B cell (primary cell): ENCODE measurements around the gene TJP3.

ENCODE experiments used
- EZH2 ChIP-seq: IDR thresholded peaks from 2 replicates; pipeline ENCODE4 v1.6.1; 2012; ENCODE audit warnings: borderline replicate concordance, low read depth, mild to moderate bottlenecking, moderate library complexity, low read length; ENCODE audit not compliant: insufficient read depth, poor library complexity, severe bottlenecking
- TF ChIP-seq, protein P1 (sequence below): fragments of 200-600 bp; IDR thresholded peaks from one replicate; pipeline ENCODE4 v1.8.0; 2022; ENCODE audit warnings: antibody characterized with exemption, mild to moderate bottlenecking

GRCh38 chr19:3784607-3785450 is 76.6 kb downstream of the TJP3 start:
- TF ChIP-seq, protein P1, sequence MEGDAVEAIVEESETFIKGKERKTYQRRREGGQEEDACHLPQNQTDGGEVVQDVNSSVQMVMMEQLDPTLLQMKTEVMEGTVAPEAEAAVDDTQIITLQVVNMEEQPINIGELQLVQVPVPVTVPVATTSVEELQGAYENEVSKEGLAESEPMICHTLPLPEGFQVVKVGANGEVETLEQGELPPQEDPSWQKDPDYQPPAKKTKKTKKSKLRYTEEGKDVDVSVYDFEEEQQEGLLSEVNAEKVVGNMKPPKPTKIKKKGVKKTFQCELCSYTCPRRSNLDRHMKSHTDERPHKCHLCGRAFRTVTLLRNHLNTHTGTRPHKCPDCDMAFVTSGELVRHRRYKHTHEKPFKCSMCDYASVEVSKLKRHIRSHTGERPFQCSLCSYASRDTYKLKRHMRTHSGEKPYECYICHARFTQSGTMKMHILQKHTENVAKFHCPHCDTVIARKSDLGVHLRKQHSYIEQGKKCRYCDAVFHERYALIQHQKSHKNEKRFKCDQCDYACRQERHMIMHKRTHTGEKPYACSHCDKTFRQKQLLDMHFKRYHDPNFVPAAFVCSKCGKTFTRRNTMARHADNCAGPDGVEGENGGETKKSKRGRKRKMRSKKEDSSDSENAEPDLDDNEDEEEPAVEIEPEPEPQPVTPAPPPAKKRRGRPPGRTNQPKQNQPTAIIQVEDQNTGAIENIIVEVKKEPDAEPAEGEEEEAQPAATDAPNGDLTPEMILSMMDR: no peak
- TF ChIP-seq EZH2: no peak
